Transverse colon (tissue), 4 donors: Measurements from ENCODE around the gene MDC1. TPM values are rescaled to one million over a fixed set of nuclear protein-coding genes. Genes with fewer than 3 reads are reported as not detected.
"Not testable (repeated sequence)": the region's sequence is repeated elsewhere in the genome, so short reads cannot be mapped to it uniquely, and the experiment has no call there.

Experiments used
- DNase-seq: peaks from one replicate; pipeline ENCODE4 v3.0.0-alpha.2; 2019
- H3K27ac ChIP-seq, 4 donors: fragments of 200-600 bp; sonication (generic); 2 replicates each; pipeline ENCODE4 v1.5.1; 2016 to 2018; ENCODE audit warnings: inconsistent platforms in 4 of 4
- H3K27me3 ChIP-seq: fragments of 200-600 bp; sonication (generic); 2 replicates; pipeline ENCODE4 v1.5.1; 2017; ENCODE audit warnings: inconsistent platforms
- H3K36me3 ChIP-seq, 4 donors: fragments of 200-600 bp; sonication (generic); 2 replicates each; pipeline ENCODE4 v1.5.1; 2017 to 2019; ENCODE audit warnings: inconsistent platforms in 4 of 4
- H3K4me1 ChIP-seq, 4 donors: fragments of 200-600 bp; sonication (generic); 2 replicates each; pipeline ENCODE4 v1.5.1; 2017 to 2020; ENCODE audit warnings: inconsistent platforms in 4 of 4
- H3K4me3 ChIP-seq, 4 donors: fragments of 200-600 bp; sonication (generic); 1 replicate in 1 of 4; 2 replicates in 3 of 4; pipeline versions ENCODE4 v1.5.1 to v1.6.1; 2017 to 2019; ENCODE audit warnings: inconsistent platforms in 4 of 4
- H3K9me3 ChIP-seq, 2 donors: fragments of 200-600 bp; sonication (generic); 2 replicates each; pipeline ENCODE4 v1.5.1; 2017 to 2019; ENCODE audit warnings: inconsistent platforms in 2 of 2
- EP300 ChIP-seq: sonication (generic); formaldehyde crosslinking; IDR thresholded peaks from one replicate; pipeline ENCODE4 v1.6.1; 2017; ENCODE audit warnings: antibody characterized with exemption, low read depth
- POLR2A ChIP-seq: fragments of 450-650 bp; IDR thresholded peaks from one replicate; pipeline ENCODE4 v1.6.1; 2016; ENCODE audit warnings: antibody characterized with exemption, mild to moderate bottlenecking, moderate library complexity
- POLR2AphosphoS5 ChIP-seq, 3 donors: sonication (generic); formaldehyde crosslinking; IDR thresholded peaks; one replicate each; pipeline ENCODE4 v1.6.1; 2016; ENCODE audit warnings: antibody characterized with exemption in 3 of 3
- WGBS, 2 donors: methylation state at CpG; one replicate each; pipeline ENCODE4 v1.1.5; 2018; ENCODE audit warnings: low coverage in 1 of 2; 5-methylcytosine and 5-hydroxymethylcytosine counted together
- in situ Hi-C, 4 donors: fragments of 200-750 bp; cut with MboI; loops; one replicate each; pipeline versions ENCODE4 v1.15.0 to v1.15.1; 2017; ENCODE audit warnings: low sequenced_read_pairs in 3 of 4, low pct_ligation_motif_present in 1 of 4, low pct_unique_long_range_greater_than_20kb in 1 of 4
- intact Hi-C: fragments of 100-400 bp; cut with DNase I; formaldehyde crosslinking; loops from one replicate; pipeline ENCODE4 v1.15.1; 2023; ENCODE audit warnings: low total_unique reads
- total RNA-seq, 4 donors: library from RNA; depleted of rRNA; stranded (reverse); fragments of >200 nt; gene quantifications; one replicate each; pipeline ENCODE4 v1.1.0, GENCODE V29; 2016
- TF ChIP-seq, protein P1 (sequence below), 5 experiments: fragments of 200-600 bp in 3 of 5; fragments of 450-650 bp in 2 of 5; sonication (generic) in 3 of 5; IDR thresholded peaks; 1 replicate in 2 of 5; 2 replicates in 3 of 5; pipeline ENCODE4 v1.5.1; 2016 to 2017; ENCODE audit warnings: antibody characterized with exemption in 5 of 5, inconsistent platforms in 3 of 5, mild to moderate bottlenecking in 2 of 5, moderate library complexity in 1 of 5

The MDC1 gene
- total RNA-seq, 4 donors from 2014 or later = 3.1 to 13.5 (median 9.7) TPM

DNA sequence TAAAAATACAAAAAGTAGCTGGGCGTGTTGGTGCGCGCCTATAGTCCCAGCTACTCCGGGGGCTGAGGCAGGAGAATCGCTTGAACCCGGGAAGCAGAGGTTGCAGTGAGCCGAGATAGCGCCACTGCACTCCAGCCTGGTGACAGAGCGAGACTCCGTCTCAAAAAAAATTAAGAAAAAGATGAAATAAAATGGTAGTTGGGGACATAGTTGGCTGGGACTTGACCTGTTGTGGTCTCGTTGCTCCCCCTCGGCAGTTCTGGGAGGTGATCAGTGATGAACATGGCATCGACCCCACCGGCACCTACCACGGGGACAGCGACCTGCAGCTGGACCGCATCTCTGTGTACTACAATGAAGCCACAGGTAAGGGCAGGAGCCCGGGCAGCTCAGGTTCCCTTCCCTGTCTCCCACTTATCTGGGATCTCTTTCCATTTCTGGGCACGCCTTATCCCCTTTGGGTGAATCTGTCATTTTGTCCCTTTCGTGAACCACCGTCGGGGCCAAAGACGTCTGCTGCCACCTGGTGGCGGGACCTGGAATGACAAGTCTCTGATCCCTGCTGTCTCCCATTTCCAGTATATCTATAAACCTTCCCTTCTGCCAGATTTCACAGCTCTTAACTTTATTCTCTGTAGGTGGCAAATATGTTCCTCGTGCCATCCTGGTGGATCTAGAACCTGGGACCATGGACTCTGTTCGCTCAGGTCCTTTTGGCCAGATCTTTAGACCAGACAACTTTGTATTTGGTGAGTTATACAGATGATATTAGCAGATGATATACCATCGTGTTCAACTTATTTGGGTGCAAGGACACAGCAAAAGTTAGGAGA is 5.4 kb upstream of the MDC1 start:
- H3K27ac ChIP-seq = peak overlapping the region; percentile 93 to 99 (median 98)
- H3K27me3 ChIP-seq = no peaks in the 10 kb centered on the region
- intact Hi-C loops (loop anchor here (1.0 to 5.0 kb wide), 2 partner anchors 44 to 105 kb away; partner anchors contain the start of genes MRPS18B and PPP1R10), in situ Hi-C loops (loop anchor here in 2 of 4 donors (5.0 to 10.0 kb wide), 2 partner anchors 40 to 152 kb away; no protein-coding TSS in a partner anchor)
- TF ChIP-seq EP300 (no peak), POLR2A (peak; percentile 15), POLR2AphosphoS5 (IDR thresholded peaks at IDR 0.05) (peak in 1 of 3 donors; percentile 23)
- TF ChIP-seq, protein P1, sequence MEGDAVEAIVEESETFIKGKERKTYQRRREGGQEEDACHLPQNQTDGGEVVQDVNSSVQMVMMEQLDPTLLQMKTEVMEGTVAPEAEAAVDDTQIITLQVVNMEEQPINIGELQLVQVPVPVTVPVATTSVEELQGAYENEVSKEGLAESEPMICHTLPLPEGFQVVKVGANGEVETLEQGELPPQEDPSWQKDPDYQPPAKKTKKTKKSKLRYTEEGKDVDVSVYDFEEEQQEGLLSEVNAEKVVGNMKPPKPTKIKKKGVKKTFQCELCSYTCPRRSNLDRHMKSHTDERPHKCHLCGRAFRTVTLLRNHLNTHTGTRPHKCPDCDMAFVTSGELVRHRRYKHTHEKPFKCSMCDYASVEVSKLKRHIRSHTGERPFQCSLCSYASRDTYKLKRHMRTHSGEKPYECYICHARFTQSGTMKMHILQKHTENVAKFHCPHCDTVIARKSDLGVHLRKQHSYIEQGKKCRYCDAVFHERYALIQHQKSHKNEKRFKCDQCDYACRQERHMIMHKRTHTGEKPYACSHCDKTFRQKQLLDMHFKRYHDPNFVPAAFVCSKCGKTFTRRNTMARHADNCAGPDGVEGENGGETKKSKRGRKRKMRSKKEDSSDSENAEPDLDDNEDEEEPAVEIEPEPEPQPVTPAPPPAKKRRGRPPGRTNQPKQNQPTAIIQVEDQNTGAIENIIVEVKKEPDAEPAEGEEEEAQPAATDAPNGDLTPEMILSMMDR (IDR thresholded peaks at IDR 0.05) = peak; percentile 98 to 100 (median 99)
- H3K36me3 ChIP-seq = peaks cover 0 to 33% (median 11%) of the 10 kb centered on the region in 4 donors
- 7 to 10% methylated on average over 11 to 27 of the region's 27 CpGs for WGBS, 2 donors
- peak overlapping the region in 3 of 4 donors; percentile 76 to 90 (median 79) for H3K4me3 ChIP-seq
- peak; percentile 89 for DNase-seq
- no peaks in the 10 kb centered on the region for H3K9me3 ChIP-seq
- peaks cover 0 to 56% (median 31%) of the 10 kb centered on the region in 4 donors for H3K4me1 ChIP-seq

DNA sequence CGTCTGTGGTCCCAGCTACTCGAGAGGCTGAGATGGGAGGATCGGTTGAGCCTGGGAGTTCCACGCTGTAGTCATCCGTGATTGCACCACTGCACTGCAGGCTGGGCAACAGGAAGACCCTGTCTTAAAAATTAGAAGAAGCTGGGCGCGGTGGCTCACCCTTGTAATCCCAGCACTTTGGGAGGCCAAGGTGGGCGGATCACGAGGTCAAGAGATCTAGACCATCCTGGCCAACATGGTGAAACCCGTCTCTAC is 4.9 kb upstream of the MDC1 start:
- in situ Hi-C loops (loop anchor here in 2 of 4 donors (5.0 to 10.0 kb wide), 2 partner anchors 40 to 153 kb away; no protein-coding TSS in a partner anchor), intact Hi-C loops (loop anchor here (1.0 to 5.0 kb wide), 2 partner anchors 44 to 105 kb away; partner anchors contain the start of genes MRPS18B and PPP1R10)
- Histone ChIP-seq H3K4me3 (peak overlapping the region; percentile 68 to 90 (median 78)), H3K36me3 (peaks cover 0 to 27% (median 11%) of the 10 kb centered on the region in 4 donors), H3K4me1 (peaks cover 0 to 56% (median 31%) of the 10 kb centered on the region in 4 donors), H3K27ac (peak overlapping the region; percentile 93 to 99 (median 98))
- 4% methylated on average over 10 of the region's 10 CpGs; no CpG with 5 or more reads in 1 of the 2 donors for WGBS, 2 donors
- not testable (repeated sequence) for H3K9me3 ChIP-seq, H3K27me3 ChIP-seq
- DNase-seq = peak; percentile 36

GRCh38 chr6:30721198-30722024 is 4.3 kb upstream of the MDC1 start:
- in situ Hi-C loops = loop anchor here in 2 of 4 donors (5.0 to 10.0 kb wide), 2 partner anchors 39 to 153 kb away; no protein-coding TSS in a partner anchor
- Histone ChIP-seq H3K36me3 (peaks cover 0 to 24% (median 11%) of the 10 kb centered on the region in 4 donors), H3K27me3 (no peaks in the 10 kb centered on the region), H3K9me3 (no peaks in the 10 kb centered on the region), H3K4me3 (peak overlapping the region; percentile 68 to 90 (median 78)), H3K27ac (peak overlapping the region; percentile 93 to 99 (median 98)), H3K4me1 (peaks cover 2 to 59% (median 35%) of the 10 kb centered on the region in 4 donors)
- intact Hi-C loops = loop anchor here (1.0 to 5.0 kb wide), 2 partner anchors 43 to 104 kb away; partner anchors contain the start of genes MRPS18B and PPP1R10
- TF ChIP-seq, protein P1 (IDR thresholded peaks at IDR 0.05) = peak in 4 of 5 experiments; percentile 39 to 47 (median 45)
- TF ChIP-seq POLR2AphosphoS5 (IDR thresholded peaks at IDR 0.05) (peak; percentile 54 to 75 (median 55)), EP300 (no peak)
- peak; percentile 94 for DNase-seq
- WGBS, 2 donors = 0% methylated on average over 65 of the region's 71 CpGs; no CpG with 5 or more reads in 1 of the 2 donors

DNA sequence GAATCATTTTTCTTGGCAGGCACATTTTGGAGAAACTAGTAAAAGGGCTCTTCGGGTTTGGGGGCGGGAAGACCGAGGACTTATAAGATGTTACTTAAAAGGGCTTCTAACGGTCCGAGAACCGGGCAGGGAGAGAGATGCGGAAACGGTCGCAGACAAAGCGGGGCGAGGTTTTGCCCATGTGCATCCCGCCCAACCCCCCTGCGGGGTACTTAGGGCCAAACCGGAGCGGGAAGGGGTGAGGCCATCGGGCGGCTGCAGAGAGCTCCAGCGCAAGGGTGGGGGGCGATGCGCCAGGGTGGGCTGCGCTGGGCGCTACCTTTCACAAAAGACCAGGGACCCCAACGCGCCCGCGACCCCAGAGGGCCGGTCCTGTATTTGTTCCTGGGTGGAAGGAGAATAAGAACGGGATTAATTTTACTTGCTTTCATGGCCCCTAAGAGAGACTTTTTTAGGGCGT is 3.7 kb upstream of the MDC1 start:
- DNase-seq = peak; percentile 84
- Histone ChIP-seq H3K36me3 (peaks cover 0 to 24% (median 11%) of the 10 kb centered on the region in 4 donors), H3K27ac (peak overlapping the region; percentile 93 to 99 (median 98)), H3K27me3 (no peaks in the 10 kb centered on the region), H3K9me3 (no peaks in the 10 kb centered on the region), H3K4me3 (peak overlapping the region; percentile 58 to 90 (median 78)), H3K4me1 (peaks cover 4 to 65% (median 39%) of the 10 kb centered on the region in 4 donors)
- in situ Hi-C loops (loop anchor here in 2 of 4 donors (5.0 to 10.0 kb wide), 2 partner anchors 38 to 154 kb away; no protein-coding TSS in a partner anchor), intact Hi-C loops (loop anchor here (5.0 kb wide), 1 partner anchor 103 kb away; the partner anchor contains the start of genes MRPS18B and PPP1R10)
- TF ChIP-seq POLR2A (no peak), POLR2AphosphoS5 (IDR thresholded peaks at IDR 0.05) (peak in 1 of 3 donors; percentile 32), EP300 (peak; percentile 21)
- TF ChIP-seq, protein P1 (IDR thresholded peaks at IDR 0.05) = no peak
- WGBS, 2 donors = 0% methylated on average over 15 to 29 of the region's 29 CpGs
